Activated CD4-positive, alpha-beta T cell treated with anti-CD3 and anti-CD28 coated beads, Interleukin-2, amount 10 ng/mL, durations not matched to agents 7 days and 5 days (primary cell): ENCODE data around the gene MAP7D1. TPM values are rescaled to one million over a fixed set of nuclear protein-coding genes. Genes with fewer than 3 reads are reported as not detected.
"Not testable (repeated sequence)": the region's sequence is repeated elsewhere in the genome, so short reads cannot be mapped to it uniquely, and the experiment has no call there.

ENCODE experiments used
- CTCF ChIA-PET: fragments of 350-600 bp; sonication (Branson Sonifier 250); formaldehyde crosslinking; loops from one replicate; lab custom pipeline; 2021; ENCODE audit warnings: antibody characterized with exemption; lab: Charles Lee
- POLR2A ChIA-PET: fragments of 350-600 bp; sonication (Branson Sonifier 250); formaldehyde crosslinking; loops from one replicate; lab custom pipeline; 2021; ENCODE audit warnings: antibody characterized with exemption; lab: Charles Lee
- DNase-seq: peaks from one replicate; pipeline ENCODE4 v3.0.0-alpha.2; 2020
- H3K27ac Mint-ChIP-seq: one replicate; pipeline ENCODE4 v1.8.0; 2021; ENCODE audit warnings: mild to moderate bottlenecking, moderate library complexity, mixed read lengths
- H3K27me3 Mint-ChIP-seq: one replicate; pipeline ENCODE4 v1.8.0; 2021; ENCODE audit warnings: mixed read lengths
- H3K36me3 Mint-ChIP-seq: one replicate; pipeline ENCODE4 v1.8.0; 2021; ENCODE audit warnings: low read depth, mixed read lengths
- H3K4me1 Mint-ChIP-seq: one replicate; pipeline ENCODE4 v1.8.0; 2021; ENCODE audit warnings: mixed read lengths
- H3K4me3 Mint-ChIP-seq: one replicate; pipeline ENCODE4 v1.8.0; 2021; ENCODE audit warnings: mild to moderate bottlenecking, moderate library complexity, mixed read lengths
- H3K9me3 Mint-ChIP-seq: one replicate; pipeline ENCODE4 v1.8.0; 2021; ENCODE audit warnings: mixed read lengths
- total RNA-seq, 2 experiments: library from RNA; stranded (reverse); gene quantifications; one replicate each; pipeline ENCODE4 v1.2.3, GENCODE V29; 2021

The MAP7D1 gene
- total RNA-seq, 2 experiments from 2014 or later, result 209 to 226 TPM

- DNase-seq, result no peak
- CTCF ChIA-PET, result no interaction called here
- H3K27me3 Mint-ChIP-seq, result peaks cover 4% of the 10 kb centered on the region
- peaks cover 6% of the 10 kb centered on the region for H3K4me1 Mint-ChIP-seq
- POLR2A ChIA-PET, result no interaction called here
- no peaks in the 10 kb centered on the region for H3K36me3 Mint-ChIP-seq
- H3K9me3 Mint-ChIP-seq, result no peaks in the 10 kb centered on the region
- H3K27ac Mint-ChIP-seq, result no peak overlapping the region
- no peak overlapping the region for H3K4me3 Mint-ChIP-seq
These were observed 47.8 kb downstream of the MAP7D1 start for GRCh38 chr1:36203554-36204346.

- ChIA-PET POLR2A (no interaction called here), CTCF (no interaction called here)
These were observed 48.5 kb downstream of the MAP7D1 start for GRCh38 chr1:36204347-36204909.

GRCh38 chr1:36206323-36206858, 50.4 kb downstream of the MAP7D1 start:
- Mint-ChIP-seq H3K27me3 (no peaks in the 10 kb centered on the region), H3K9me3 (no peaks in the 10 kb centered on the region), H3K36me3 (no peaks in the 10 kb centered on the region), H3K4me3 (no peak overlapping the region), H3K4me1 (peaks cover 6% of the 10 kb centered on the region), H3K27ac (no peak overlapping the region)
- ChIA-PET CTCF (interaction anchor here (1.2 kb wide), 1 partner anchor 17 kb away, joined by 3 read pairs; no protein-coding TSS in a partner anchor), POLR2A (no interaction called here)
- no peak for DNase-seq

More at GRCh38 chr1:36204347-36204909, 48.5 kb downstream of the MAP7D1 start:
- no peak for DNase-seq
- Mint-ChIP-seq H3K27me3 (peaks cover 4% of the 10 kb centered on the region), H3K9me3 (no peaks in the 10 kb centered on the region), H3K27ac (no peak overlapping the region), H3K36me3 (no peaks in the 10 kb centered on the region), H3K4me3 (no peak overlapping the region), H3K4me1 (peaks cover 6% of the 10 kb centered on the region)

GRCh38 chr1:36207339-36207738, 51.4 kb downstream of the MAP7D1 start:
- no peaks in the 10 kb centered on the region for H3K27me3 Mint-ChIP-seq
- ChIA-PET CTCF (interaction anchor here (1.0 kb wide), 1 partner anchor 14 kb away, joined by 5 read pairs; no protein-coding TSS in a partner anchor), POLR2A (no interaction called here)
- H3K4me3 Mint-ChIP-seq, result no peak overlapping the region
- H3K27ac Mint-ChIP-seq, result no peak overlapping the region
- DNase-seq, result no peak
- peaks cover 6% of the 10 kb centered on the region for H3K4me1 Mint-ChIP-seq
- H3K9me3 Mint-ChIP-seq, result no peaks in the 10 kb centered on the region
- H3K36me3 Mint-ChIP-seq, result no peaks in the 10 kb centered on the region

- CTCF ChIA-PET, result interaction anchor here (0.9 to 1.0 kb wide), 2 partner anchors 16 to 89 kb away, joined by 3 to 5 read pairs; no protein-coding TSS in a partner anchor
- Mint-ChIP-seq H3K4me3 (no peak overlapping the region), H3K27me3 (no peaks in the 10 kb centered on the region), H3K27ac (no peak overlapping the region), H3K4me1 (peaks cover 12% of the 10 kb centered on the region), H3K9me3 (no peaks in the 10 kb centered on the region), H3K36me3 (no peaks in the 10 kb centered on the region)
- no peak for DNase-seq
- POLR2A ChIA-PET, result no interaction called here
These were observed 53.2 kb downstream of the MAP7D1 start for GRCh38 chr1:36208978-36209703.

- CTCF ChIA-PET, result interaction anchor here (0.6 to 1.1 kb wide), 4 partner anchors 10 to 178 kb away, joined by 3 to 5 read pairs (median 3); no protein-coding TSS in a partner anchor
- Mint-ChIP-seq H3K9me3 (no peaks in the 10 kb centered on the region), H3K27me3 (no peaks in the 10 kb centered on the region), H3K36me3 (no peaks in the 10 kb centered on the region), H3K27ac (no peak overlapping the region), H3K4me3 (no peak overlapping the region), H3K4me1 (peaks cover 12% of the 10 kb centered on the region)
- POLR2A ChIA-PET, result interaction anchor here (0.6 to 1.2 kb wide), 2 partner anchors 12 to 1323 kb away, joined by 3 to 5 read pairs; no protein-coding TSS in a partner anchor
- no peak for DNase-seq
These were observed 55.3 kb downstream of the MAP7D1 start for GRCh38 chr1:36211307-36211706.

GRCh38 chr1:36211841-36212240, 55.9 kb downstream of the MAP7D1 start:
- H3K9me3 Mint-ChIP-seq, result no peaks in the 10 kb centered on the region
- DNase-seq, result no peak
- no peaks in the 10 kb centered on the region for H3K27me3 Mint-ChIP-seq
- POLR2A ChIA-PET, result interaction anchor here (1.2 kb wide), 1 partner anchor 11 kb away, joined by 5 read pairs; no protein-coding TSS in a partner anchor
- no peak overlapping the region for H3K4me3 Mint-ChIP-seq
- H3K4me1 Mint-ChIP-seq, result peaks cover 9% of the 10 kb centered on the region
- H3K27ac Mint-ChIP-seq, result no peak overlapping the region
- H3K36me3 Mint-ChIP-seq, result no peaks in the 10 kb centered on the region
- CTCF ChIA-PET, result interaction anchor here (0.8 to 1.1 kb wide), 3 partner anchors 9 to 112 kb away, joined by 3 read pairs; no protein-coding TSS in a partner anchor

GRCh38 chr1:36212782-36213181, 56.8 kb downstream of the MAP7D1 start:
- peaks cover 6% of the 10 kb centered on the region for H3K4me1 Mint-ChIP-seq
- no peaks in the 10 kb centered on the region for H3K9me3 Mint-ChIP-seq
- H3K27ac Mint-ChIP-seq, result no peak overlapping the region
- CTCF ChIA-PET, result interaction anchor here (0.5 to 1.1 kb wide), 2 partner anchors 11 to 31 kb away, joined by 3 read pairs; partner anchors contain the start of gene THRAP3
- no peaks in the 10 kb centered on the region for H3K36me3 Mint-ChIP-seq
- no peaks in the 10 kb centered on the region for H3K27me3 Mint-ChIP-seq
- no peak overlapping the region for H3K4me3 Mint-ChIP-seq
- POLR2A ChIA-PET, result no interaction called here
- no peak for DNase-seq

GRCh38 chr1:36217670-36218069, 61.7 kb downstream of the MAP7D1 start:
- ChIA-PET CTCF (interaction anchor here (0.6 to 2.0 kb wide), 2 partner anchors 43 to 68 kb away, joined by 3 to 6 read pairs; partner anchors contain the start of gene TRAPPC3), POLR2A (no interaction called here)
- Mint-ChIP-seq H3K27me3 (no peaks in the 10 kb centered on the region), H3K4me3 (no peak overlapping the region), H3K4me1 (peaks cover 8% of the 10 kb centered on the region), H3K27ac (no peak overlapping the region), H3K9me3 (no peaks in the 10 kb centered on the region), H3K36me3 (no peaks in the 10 kb centered on the region)
- DNase-seq, result no peak

- Mint-ChIP-seq H3K4me1 (peaks cover 20% of the 10 kb centered on the region), H3K36me3 (peaks cover 17% of the 10 kb centered on the region)
- CTCF ChIA-PET, result interaction anchor here (0.6 to 2.7 kb wide), 7 partner anchors 10 to 72 kb away, joined by 3 to 8 read pairs (median 5); partner anchors contain the start of gene TRAPPC3
- DNase-seq, H3K9me3 Mint-ChIP-seq, POLR2A ChIA-PET, H3K27ac Mint-ChIP-seq, H3K4me3 Mint-ChIP-seq, H3K27me3 Mint-ChIP-seq: not testable (repeated sequence)
These were observed 65.9 kb downstream of the MAP7D1 start for GRCh38 chr1:36221901-36222300.

GRCh38 chr1:36222481-36223380, 66.8 kb downstream of the MAP7D1 start:
- no peak for DNase-seq
- H3K36me3 Mint-ChIP-seq, result peaks cover 21% of the 10 kb centered on the region
- peak overlapping the region; percentile 99 for H3K27ac Mint-ChIP-seq
- POLR2A ChIA-PET, result interaction anchor here (0.7 to 0.9 kb wide), 2 partner anchors 11 to 214 kb away, joined by 4 to 5 read pairs; no protein-coding TSS in a partner anchor
- H3K4me3 Mint-ChIP-seq, result peak overlapping the region; percentile 87
- H3K9me3 Mint-ChIP-seq, result no peaks in the 10 kb centered on the region
- CTCF ChIA-PET, result interaction anchor here (0.8 to 2.7 kb wide), 7 partner anchors 9 to 85 kb away, joined by 3 to 8 read pairs (median 4); partner anchors contain the start of gene TRAPPC3
- no peaks in the 10 kb centered on the region for H3K27me3 Mint-ChIP-seq
- H3K4me1 Mint-ChIP-seq, result peaks cover 25% of the 10 kb centered on the region
